IPS DF 19.7 (cell line): Measurements from ENCODE around the gene CRB3.

Source experiments
- DNase-seq: peaks from one replicate; pipeline ENCODE4 v3.0.0-alpha.2; 2013; ENCODE audit warnings: low read depth, low spot score

CRB3 gene

DNA sequence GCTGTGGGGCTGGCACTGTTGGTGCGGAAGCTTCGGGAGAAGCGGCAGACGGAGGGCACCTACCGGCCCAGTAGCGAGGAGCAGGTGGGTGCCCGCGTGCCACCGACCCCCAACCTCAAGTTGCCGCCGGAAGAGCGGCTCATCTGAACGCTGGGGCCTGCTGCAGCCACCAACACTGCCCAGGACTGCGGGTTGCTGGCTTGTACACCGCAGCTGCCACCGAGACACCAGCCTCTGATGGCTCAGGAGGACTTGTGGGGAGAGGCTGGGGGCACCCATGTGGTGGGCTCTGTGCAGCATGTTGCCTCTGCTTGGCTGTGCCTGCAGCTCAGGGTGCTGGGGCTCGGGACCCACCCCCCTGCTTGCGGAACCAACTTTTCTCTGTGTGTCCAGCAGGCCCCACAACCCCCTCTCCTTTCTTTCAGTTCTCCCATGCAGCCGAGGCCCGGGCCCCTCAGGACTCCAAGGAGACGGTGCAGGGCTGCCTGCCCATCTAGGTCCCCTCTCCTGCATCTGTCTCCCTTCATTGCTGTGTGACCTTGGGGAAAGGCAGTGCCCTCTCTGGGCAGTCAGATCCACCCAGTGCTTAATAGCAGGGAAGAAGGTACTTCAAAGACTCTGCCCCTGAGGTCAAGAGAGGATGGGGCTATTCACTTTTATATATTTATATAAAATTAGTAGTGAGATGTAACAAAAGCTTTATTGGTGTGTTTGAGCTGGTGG is 2.6 kb downstream of the CRB3 start:
- DNase-seq, result no peak

DNA sequence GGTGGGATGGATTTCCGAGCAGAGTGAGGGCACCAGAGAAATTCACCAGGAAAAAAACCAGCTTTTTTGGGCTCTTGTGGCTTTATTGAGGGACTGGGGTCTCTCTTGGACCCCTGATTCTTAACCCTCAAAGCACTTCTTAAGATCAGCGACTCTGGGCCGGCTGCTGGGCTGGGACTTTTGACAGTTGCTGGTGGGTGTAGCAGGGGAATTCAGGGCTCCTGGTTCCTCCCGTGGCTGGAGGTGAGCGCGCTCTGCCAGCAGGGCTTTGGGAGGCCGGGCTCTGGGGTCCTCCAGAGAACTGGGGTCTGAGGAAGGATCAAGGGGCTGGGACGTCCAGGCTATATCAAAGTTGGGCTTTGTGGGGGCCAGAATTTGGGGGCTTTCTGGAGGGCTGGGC is 3.3 kb downstream of the CRB3 start:
- DNase-seq, result no peak

DNA sequence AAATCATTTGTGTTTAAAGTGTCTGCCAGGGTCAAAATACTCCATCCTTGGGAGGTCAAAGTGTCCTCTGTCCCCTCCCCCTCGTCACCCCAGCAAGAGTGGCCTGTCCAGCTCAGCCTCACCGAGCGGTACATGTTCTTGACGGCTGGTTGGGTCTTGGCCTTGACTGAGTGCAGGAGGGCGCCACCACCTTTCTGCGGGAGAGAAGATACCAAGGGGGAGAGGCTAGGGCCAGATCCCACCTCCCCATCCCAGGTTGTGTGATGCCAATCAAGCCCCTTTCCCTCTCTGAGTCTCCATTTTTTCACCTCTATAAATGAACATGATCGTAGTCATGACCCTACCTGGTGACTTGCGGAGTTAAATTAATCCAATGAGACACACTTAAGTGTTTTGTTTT is 6.1 kb downstream of the CRB3 start:
- no peak for DNase-seq

DNA sequence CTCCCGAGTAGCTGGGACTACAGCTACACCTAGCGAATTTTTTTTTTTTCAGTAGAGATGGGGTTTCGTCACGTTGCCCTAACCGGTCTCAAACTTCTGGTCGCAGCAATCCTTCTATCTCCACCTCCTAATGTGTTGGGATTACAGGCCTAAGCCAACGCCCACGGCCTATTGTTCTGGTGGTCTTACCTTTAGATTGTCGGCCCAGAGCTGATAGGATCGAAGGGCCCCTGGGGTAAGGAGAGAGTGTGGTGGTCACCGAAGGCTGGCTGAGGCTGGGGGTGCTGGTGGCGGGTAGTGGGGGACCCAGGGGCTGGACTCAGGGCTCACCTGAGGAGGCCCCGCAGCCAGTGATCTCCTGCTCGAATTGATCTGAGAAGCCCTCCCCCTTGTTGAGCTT is 7.0 kb downstream of the CRB3 start:
- DNase-seq, result no peak

DNA sequence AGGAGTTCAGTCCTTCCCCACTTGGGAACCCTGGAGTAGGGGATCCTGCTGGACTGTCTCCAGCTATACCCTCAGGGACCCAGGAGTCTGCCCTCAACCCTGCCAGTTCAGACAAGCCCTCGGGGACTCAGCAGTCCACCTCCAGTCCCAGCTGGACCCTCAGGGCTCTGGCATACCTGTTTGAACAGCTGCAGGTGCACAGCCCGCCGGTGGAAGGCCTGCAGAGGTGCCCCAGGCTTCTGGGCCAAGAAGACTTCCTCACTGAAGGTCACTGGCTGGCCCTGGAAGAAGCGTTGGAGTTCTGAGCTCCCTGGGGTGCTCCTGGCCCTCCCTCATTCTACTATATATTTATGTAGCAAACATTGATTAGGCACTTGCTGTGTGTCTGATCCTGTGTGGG is 8.6 kb downstream of the CRB3 start:
- no peak for DNase-seq

DNA sequence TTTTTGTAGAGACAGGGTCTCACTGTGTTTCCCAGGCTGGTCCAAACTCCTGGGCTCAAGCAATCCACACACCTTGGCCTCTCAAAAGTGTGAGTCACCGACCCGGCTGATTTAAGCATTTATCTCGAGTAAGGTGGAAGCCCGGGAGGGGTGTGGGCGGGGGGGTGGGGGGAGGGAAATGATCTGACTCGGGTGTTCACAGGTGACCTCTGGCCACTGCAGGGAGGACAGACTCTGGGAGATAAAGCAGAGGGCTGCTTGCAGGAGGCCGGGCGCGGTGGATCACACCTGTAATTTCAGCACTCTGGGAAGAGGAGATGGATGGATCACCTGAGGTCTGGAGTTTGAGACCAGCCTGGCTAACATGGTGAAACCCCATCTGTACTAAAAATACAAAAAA is 9.6 kb downstream of the CRB3 start:
- DNase-seq, result no peak

DNA sequence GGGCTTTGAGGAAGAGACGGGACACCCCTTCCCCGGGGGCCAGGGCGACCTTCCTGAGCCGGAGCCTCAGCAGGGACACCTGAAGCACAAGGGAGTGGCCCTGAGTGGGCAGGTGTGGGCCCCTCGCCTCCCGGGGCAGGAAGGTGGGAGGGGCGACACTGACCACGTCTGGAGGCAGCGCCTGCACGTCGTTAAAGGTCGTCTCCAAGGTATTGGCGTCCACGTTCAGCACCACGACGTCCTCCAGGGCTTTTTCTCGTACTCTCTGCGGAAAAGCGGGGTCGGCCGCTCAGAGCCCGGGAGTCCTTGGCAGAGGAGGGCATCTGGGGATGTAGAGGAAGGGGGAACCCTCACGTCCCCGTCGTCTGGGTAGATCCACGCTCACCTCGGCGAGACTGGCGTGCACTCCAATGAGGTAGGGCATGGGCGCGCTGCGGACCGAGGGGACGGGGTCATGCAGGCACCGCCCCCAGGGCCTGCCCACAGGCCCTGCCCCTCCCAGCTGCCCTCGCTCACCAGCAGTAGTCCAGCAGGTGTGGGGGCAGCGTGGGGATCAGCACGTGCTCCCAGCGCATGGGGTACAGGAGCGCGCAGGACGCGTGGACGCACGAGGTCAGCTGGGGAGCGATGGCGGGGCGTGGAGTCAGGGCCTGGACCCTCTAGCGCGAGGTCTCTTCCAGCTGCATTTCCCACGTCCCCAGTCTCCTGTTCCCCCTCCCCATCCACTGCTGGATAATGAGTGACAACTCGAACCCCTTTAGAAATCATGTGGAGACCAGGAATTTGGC is 11.4 kb downstream of the CRB3 start:
- no peak for DNase-seq

DNA sequence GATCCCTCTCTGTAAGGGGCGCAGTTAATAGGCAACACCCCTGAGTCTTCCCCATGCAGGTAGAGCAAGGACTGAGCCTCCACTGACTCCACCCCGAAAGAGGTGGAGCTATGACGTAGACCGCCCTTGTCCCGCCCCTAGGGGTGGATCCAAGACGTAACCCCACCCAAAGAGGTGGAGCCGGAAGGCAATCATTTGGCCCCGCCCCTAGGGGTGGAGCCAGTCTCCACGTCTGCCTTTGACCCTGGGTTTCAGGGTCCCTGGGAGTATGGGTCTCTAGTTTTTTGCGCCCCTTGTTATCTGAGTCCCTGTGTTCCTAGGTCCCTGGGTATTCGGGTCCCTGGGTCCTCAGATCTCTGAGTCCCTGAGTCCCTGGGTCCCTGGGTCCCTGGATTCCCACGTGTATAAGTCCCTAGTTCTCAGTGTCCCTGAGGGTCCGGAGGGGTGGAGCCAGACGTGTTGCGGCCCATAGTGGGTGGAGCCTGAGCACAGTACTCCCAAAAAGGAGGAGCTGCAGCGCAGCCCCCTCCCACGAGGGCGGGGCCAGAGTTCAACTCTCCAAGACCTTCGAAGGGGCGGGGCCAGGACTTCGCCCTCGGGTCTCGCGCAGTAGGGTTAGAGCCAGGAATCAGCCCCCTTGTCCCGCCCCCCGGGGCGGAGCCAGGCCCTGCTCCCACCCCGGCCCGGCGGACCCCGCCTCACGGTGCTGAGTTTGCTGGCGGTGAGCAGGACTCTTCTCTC is 12.3 kb downstream of the CRB3 start:
- DNase-seq, result peak; percentile 82

DNA sequence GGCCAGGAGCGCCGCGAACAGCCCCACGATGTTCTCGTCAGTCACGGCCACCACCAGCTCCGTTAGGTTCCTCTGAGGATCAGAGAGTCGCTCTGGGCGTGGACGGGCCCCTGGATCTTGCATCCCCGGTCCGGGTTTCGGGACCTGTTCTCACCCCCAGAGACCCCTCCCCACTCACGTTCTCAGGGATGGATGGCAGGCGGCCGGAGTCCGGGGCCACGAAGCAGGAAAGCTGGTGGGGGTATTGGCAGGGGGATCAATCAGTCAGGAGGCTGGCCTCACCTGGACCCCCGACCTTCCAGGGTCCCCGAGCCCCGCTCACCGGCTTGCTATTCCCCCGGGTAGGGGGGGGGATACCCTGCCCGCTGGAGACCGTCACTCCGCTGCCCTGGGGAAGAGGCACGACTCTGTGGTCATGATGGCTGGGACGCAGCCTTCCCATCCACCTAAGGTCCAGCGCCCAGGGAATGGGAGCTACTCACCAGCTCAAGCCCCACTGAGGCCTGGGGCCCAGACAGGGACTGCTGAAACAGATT is 12.9 kb downstream of the CRB3 start:
- no peak for DNase-seq

DNA sequence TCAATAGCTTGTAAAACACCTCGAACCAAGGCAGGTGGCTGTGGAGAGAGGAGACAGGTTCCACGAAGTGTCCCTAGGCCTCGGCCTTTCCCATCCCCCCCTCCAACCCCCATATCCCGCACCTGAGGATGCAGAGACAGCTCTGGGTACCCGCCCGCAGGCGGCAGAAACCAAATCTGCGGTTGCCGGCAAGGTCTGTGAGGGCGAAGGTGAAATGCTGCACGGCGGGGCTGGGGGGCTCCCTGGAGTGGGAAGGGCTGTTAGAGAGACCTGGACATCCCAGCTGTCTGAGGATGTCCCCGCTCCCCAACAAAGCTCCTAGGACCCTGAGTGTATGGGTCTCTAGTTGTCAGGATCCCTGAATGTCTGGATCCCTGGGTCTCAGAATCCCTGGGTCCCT is 14.7 kb downstream of the CRB3 start:
- no peak for DNase-seq

DNA sequence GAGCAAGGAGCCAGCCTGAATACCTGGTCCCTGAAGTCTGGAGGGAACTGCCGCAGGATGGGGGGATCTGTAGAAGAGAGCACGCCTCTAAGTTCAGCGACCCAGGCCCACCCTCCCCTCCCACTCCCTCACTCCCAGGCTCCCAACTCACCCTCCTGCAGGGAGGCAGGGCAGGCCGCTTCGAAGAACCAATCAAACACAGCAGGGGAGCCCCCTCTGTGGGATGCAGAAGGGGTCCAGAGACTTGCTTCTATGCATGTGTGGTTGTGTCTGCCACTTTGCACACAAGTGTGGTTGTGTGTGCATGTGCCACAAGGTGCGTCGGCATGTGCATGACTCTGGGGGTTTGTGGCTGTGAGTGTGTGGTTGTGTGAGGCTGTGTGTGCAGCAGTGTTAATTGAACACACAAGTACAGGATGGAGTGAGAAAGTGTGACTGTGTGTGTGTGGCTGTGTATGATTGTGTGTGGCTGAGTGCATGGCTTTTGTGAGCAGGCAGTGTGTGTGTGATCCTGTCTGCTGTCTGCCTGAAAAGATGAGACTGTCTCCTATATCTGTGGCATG is 15.8 kb downstream of the CRB3 start:
- no peak for DNase-seq

DNA sequence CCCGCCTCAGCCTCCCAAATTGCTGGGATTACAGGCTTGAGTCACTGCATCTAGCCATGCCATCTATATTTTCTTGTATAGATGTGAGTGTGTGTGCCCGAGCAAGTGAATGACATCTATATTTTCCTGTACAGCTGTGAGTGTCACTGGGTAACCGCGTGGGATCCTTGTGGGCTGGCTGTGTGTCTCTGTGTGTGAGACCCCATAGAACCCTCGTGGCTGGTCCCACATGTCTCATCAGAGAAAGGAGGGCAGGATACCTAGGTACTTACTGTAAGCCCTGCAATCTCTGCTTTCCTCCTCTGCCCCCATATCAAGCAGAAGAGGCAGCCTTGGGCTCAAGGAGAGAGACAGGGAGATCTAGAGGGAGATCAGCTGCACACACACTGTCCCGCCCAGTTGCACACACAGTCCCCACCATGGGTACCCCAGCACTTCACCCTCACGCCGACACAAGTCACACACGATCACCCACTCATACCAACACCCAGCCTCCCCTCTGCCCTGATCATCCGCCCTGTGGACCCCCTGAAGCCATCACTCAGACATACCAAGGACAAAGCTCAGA is 16.9 kb downstream of the CRB3 start:
- no peak for DNase-seq

DNA sequence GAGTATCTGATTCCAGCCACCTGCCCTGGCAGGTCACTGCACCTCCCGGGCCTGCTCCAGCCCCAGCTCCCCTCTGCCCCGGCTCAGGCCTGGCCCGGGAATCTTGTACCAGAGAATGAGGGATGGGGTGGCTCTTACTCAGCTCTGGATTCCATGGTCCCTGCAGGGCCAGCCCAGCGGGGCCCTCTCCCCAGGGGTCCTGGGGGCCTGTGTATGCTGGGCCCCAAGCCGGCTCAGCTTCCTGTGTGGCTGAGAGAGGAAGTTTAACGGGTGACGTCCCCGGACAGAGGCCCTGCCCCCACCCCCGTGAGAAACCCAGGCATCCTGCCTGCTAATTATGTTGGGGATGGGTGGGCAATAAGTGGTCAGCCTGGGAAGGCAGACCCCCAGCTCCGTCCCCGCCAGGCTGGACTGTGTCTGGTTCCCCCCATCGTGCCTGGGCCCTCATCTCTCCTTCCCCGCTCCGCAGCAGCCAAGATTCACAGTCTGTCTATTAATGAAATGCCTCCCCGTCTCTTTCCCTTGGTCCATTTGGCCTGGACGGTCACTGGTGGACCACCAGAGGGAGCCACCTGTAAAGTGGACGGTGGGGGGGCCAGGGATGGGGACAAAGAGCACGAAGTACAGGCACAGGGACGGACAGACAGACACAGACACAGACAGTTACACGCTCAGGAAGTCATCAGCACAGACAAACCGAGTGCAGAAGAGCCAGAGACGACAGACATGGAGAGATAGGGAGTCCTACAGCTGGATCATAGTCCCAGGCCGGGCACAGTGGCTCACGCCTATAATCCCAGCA is 17.7 kb downstream of the CRB3 start, which contains the start of gene DENND1C:
Gene DENND1C (minus strand): TSS at position 247 of the 802 bp plus-strand sequence. CDS start 92 bp downstream, at position 155.
- DNase-seq, result no peak

DNA sequence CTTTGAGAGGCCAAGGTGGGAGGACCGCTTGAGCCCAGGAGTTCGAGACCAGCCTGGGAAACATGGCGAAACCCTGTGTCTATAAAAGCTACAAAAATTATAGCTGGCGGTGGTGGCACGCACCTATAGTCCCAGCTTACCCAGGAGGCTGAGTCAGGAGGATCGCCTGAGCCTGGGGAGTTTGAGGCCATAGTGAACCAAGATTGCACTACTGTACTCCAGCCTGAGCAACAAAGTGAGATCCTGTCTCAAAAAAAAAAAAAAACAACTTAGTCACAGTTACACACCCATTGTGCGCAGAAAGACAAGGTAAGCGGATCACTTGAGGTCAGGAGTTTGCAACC is 18.2 kb downstream of the CRB3 start:
- no peak for DNase-seq

DNA sequence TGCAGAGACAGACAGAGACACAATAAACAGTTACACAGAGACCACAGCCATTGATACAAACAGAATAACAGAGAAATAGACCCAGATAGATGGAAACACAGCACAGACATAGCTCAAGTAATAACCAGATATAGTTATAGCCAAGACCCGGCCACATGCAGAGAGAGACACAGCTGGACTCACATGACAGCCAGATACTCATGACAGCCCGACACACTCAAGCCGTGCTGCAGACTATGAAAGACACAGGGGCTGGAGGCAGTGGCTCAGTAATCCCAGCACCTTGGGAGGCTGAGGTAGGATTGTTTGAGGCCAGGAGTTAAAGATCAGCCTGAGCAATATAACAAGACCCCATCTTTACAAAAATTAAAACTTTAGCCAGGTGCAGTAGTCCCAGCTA is 19.2 kb downstream of the CRB3 start:
- no peak for DNase-seq

DNA sequence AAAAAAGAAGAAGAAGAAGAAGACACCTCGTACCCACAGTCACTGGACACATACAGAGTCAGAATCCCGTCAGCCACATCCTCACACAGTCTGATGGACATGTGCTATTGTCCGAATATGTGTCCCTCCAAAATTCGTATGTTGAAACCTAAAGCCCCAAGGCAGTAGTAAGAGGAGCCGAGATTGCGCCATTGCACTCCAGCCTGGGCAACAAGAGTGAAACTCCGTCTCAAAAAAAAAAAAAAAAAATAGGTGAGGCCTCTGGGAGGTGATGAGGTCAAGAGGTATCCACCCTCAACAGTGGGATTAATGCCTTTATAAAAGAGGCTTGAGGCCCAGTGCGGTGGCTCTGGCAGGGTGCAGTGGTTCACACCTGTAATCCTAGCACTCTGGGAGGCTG is 20.2 kb downstream of the CRB3 start:
- DNase-seq, result no peak

DNA sequence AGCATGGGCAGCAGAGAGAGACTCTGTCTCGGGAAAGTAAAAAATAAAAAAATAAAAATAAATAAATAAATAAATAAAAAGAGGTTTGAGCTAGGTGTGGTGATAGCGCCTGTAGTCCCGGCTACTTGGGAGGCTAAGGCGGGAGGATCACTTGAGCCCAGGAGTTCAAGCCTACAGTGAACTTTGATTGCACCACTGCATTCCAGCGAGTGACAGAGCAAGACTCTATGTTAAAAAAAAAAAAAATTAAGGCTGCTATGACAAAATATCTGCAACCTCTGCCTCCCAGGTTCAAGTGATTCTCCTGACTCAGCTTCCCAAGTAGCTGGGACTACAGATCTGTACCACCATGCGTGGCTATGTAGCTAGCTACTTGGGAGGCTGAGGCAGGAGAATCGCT is 20.8 kb downstream of the CRB3 start:
- DNase-seq, result no peak

DNA sequence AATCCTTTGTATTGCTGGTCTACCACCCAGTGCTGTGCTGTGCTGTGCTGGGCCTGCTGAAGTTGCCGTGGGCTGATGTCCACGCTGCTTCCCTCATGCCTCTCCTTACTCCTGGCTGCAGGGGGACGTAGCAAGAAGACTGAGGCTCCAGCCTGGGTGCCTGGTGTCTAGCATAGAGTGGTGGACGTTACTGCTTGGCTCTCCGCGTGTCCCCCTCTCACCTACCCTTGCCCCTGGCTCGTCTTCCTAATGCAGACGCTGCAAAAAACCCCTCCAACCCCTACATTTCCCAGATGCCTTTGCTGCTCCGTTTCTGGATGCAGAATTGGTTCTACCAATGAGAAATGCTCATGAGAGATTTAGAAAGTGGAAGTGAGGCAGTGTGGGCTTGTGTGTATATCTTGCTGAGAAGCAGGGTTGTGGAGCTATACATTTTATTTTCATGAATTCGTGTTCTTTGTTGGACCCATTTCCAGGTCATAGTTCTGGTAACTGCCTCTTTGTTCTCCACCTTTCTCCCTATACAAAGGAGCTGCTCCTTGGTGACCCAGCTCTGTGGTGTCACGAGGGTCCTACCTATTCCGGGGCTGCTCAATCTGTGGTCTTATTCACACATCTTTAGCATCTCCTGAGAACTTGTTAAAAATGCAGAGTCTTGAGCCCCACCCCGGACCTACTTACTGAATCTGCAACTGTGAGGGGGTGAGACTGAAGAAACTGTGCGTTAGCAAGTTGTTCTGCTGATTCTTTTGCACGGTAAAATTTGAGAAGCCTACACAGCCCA is 25.4 kb downstream of the CRB3 start:
- no peak for DNase-seq

DNA sequence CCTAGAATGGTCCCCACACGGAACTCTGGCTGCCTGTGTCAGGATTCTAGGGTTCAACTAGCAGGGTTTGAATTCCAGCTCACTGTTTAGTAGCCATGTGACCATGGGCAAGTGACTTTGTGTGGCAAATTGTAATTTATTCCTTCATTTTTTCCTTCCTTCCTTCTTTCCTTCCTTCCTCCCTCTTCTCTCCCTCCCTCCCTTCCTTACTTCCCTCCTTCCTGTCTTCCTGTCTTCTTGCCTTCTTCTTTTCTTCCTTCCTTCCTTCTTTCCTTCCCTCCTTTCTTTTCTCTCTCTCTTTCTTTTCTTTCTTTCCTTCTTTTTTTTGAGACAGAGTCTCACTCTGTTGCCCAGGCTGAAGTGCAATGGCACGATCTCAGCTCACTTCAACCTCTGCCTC is 26.1 kb downstream of the CRB3 start:
- no peak for DNase-seq
